Memory B cell (primary cell): ENCODE measurements around the gene TKFC.
A peak's percentile ranks its signal among the peaks of the same experiment; 100 is the strongest.

Source experiments
- ATAC-seq: fragments of 150-1000 bp; cut with Tn5 transposase; 2 replicates; pipeline ENCODE4 v1.10.0; 2021; ENCODE audit warnings: low read depth, mild to moderate bottlenecking, moderate library complexity
- DNase-seq, 2 donors: peaks; one replicate each; pipeline ENCODE4 v3.0.0; 2022; ENCODE audit warnings: low spot score in 2 of 2
- H3K27ac Mint-ChIP-seq: one replicate; pipeline ENCODE4 v1.8.0; 2022; ENCODE audit warnings: mild to moderate bottlenecking, moderate library complexity, mixed read lengths
- H3K27me3 Mint-ChIP-seq: one replicate; pipeline ENCODE4 v1.8.0; 2022; ENCODE audit warnings: mixed read lengths
- H3K36me3 Mint-ChIP-seq: one replicate; pipeline ENCODE4 v1.8.0; 2022; ENCODE audit warnings: mild to moderate bottlenecking, mixed read lengths
- H3K4me1 Mint-ChIP-seq: one replicate; pipeline ENCODE4 v1.8.0; 2022; ENCODE audit warnings: mixed read lengths
- H3K4me3 Mint-ChIP-seq: one replicate; pipeline ENCODE4 v1.8.0; 2022; ENCODE audit warnings: mild to moderate bottlenecking, moderate library complexity, mixed read lengths
- H3K9me3 Mint-ChIP-seq: one replicate; pipeline ENCODE4 v1.8.0; 2022; ENCODE audit warnings: mixed read lengths

The TKFC gene, protein sequence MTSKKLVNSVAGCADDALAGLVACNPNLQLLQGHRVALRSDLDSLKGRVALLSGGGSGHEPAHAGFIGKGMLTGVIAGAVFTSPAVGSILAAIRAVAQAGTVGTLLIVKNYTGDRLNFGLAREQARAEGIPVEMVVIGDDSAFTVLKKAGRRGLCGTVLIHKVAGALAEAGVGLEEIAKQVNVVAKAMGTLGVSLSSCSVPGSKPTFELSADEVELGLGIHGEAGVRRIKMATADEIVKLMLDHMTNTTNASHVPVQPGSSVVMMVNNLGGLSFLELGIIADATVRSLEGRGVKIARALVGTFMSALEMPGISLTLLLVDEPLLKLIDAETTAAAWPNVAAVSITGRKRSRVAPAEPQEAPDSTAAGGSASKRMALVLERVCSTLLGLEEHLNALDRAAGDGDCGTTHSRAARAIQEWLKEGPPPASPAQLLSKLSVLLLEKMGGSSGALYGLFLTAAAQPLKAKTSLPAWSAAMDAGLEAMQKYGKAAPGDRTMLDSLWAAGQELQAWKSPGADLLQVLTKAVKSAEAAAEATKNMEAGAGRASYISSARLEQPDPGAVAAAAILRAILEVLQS

DNA sequence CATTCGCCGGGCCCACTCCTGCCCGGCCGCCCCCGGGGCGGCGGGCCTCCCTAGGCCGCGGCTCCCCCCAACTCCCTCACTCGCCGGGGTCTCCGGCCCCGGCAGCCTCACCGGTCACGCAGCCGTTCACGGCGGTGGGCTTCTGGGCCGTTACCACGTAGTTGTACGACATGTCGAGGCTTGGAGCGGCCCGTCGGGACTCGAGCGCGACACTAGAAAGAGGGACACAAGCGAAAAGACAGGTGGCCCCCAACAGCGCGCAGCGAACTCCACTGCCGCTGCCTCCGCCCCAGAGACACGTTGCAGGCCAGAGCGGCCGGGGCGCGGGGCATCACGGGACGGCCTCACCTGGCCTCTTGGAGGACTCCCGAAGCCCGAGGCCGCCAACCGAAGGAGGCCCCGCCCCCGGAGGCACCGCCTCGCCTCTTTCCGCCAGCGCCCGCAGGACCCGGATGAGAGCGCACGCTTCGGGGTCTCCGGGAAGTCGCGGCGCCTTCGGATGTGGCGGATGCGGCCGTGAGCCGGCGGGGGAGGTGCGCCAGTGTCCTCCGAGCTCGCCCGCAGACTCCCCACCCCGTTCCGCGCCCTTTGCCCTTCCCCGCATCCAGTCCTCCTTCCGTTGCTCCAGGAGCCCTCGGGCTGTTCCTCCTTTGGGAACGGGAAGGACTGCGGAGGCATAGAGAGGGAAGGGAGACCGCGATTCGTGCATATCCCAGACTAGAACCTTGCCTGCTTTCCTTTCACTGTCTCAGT is at the start of gene TKFC, which contains the start of gene DDB1:
Gene TKFC (plus strand): TSS at position 432 of the 753 bp plus-strand sequence. CDS start 1,501 bp downstream, outside the sequence.
Gene DDB1 (minus strand): TSS at position 309 of the 753 bp plus-strand sequence. CDS start 137 bp downstream, at position 172.
- peak within 1 kb of the TSS; percentile 95 for H3K4me3 Mint-ChIP-seq
- peaks cover 41% of the 10 kb centered on the region for H3K4me1 Mint-ChIP-seq
- peak within 1 kb of the TSS; percentile 95 for H3K27ac Mint-ChIP-seq
- H3K9me3 Mint-ChIP-seq, result no peaks in the 10 kb centered on the region
- no peaks in the 10 kb centered on the region for H3K27me3 Mint-ChIP-seq
- DNase-seq, result peak; percentile 74 to 79
- peaks cover 8% of the 10 kb centered on the region for H3K36me3 Mint-ChIP-seq
- peak; percentile 90 for ATAC-seq

DNA sequence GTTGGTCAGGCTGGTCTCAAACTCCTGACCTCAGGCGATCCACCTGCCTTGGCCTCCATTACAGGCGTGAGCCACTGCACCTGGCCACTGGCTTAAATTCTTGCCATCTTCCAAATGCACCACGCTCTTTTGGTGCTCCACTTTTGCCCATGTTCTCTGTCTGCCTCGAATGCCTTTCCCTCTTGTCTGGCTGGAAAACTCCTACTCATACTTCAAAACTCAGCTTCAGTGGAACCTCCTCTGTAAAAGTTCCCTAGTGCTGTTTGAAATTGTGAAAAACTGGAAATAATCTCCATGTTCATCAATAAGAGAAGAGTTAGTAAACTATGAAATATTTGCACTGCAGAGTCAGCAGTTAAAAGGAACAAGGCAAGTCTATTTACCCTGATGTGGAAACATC is 49.4 kb upstream of the TKFC start:
- Mint-ChIP-seq H3K9me3 (peaks cover 2% of the 10 kb centered on the region), H3K27me3 (no peaks in the 10 kb centered on the region), H3K4me3 (no peak overlapping the region), H3K27ac (no peak overlapping the region), H3K36me3 (peaks cover 2% of the 10 kb centered on the region), H3K4me1 (no peaks in the 10 kb centered on the region)
- DNase-seq, result no peak
- ATAC-seq, result no peak

DNA sequence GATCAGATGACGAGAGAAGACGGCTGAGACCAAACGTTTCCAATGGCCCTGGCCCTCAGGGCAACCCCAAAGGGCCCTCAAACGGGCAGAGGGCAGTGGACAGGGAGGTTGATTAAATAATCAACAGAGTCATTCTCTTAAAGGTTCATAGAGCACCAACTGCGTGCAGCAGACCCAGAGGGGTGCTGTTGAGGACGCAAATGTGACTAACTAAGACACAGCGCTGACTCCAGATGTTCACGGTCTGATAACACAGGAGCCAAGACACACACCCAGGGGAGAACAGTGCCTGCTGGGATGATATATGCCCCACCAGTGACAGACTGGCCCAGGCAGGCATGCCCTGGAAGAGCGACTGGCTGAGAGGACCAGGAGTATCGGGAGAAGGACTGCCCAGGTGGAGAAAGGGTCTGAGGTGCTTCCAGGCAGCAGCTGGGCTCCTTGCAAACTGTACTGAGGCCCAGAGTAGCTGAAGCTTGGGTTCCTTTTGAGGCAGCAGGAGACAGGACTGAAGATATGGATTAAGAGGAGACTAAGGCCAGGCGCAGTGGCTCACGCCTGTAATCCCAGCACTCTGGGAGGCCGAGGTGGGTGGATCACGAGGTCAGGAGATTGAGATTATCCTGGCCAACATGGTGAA is 45.6 kb upstream of the TKFC start:
- no peak for DNase-seq
- H3K36me3 Mint-ChIP-seq, result peaks cover 2% of the 10 kb centered on the region
- H3K4me1 Mint-ChIP-seq, result no peaks in the 10 kb centered on the region
- peaks cover 2% of the 10 kb centered on the region for H3K27me3 Mint-ChIP-seq
- peaks cover 2% of the 10 kb centered on the region for H3K9me3 Mint-ChIP-seq
- no peak overlapping the region for H3K27ac Mint-ChIP-seq
- no peak overlapping the region for H3K4me3 Mint-ChIP-seq
- no peak for ATAC-seq

DNA sequence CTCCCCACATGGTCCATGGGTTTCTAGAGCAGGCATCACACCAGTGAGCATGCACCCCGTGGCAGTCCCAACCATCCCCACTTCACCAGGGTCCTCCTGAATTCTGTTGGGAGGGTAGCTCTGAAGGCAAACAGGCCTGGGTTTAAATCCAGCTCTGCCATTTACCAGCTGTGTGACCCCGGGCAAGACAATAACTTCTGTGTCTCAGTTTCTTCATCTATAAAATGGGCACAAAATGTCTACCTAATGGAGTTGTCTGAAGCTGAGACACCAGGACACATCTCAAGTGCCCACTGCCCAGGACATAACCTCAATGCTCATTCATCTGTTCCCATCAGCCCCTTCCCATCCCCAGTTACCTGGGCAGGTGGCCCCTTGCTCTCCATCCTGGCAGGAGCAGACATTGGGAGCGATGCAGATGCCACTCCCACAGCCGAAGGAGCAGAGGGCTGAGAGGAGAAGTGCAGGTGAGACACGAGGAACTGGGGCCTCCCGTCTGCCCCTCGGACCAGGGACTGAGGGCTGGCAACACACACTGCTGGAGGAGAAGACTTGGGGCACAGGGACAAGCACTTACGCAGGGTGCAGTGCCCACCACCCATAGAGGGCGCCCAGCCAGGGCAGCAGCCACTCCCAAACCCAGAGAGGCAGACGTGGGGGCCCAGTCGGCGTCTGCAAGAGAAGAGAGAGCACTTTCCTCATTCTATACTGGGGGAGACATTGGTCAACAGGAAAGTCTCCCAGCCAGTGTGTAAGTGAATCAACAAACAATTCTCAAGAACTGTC is 41.9 kb upstream of the TKFC start:
- Mint-ChIP-seq H3K27me3 (peaks cover 8% of the 10 kb centered on the region), H3K9me3 (no peaks in the 10 kb centered on the region), H3K36me3 (no peaks in the 10 kb centered on the region), H3K27ac (no peak overlapping the region), H3K4me3 (no peak overlapping the region), H3K4me1 (peaks cover 3% of the 10 kb centered on the region)
- ATAC-seq (no peak), DNase-seq (no peak)

DNA sequence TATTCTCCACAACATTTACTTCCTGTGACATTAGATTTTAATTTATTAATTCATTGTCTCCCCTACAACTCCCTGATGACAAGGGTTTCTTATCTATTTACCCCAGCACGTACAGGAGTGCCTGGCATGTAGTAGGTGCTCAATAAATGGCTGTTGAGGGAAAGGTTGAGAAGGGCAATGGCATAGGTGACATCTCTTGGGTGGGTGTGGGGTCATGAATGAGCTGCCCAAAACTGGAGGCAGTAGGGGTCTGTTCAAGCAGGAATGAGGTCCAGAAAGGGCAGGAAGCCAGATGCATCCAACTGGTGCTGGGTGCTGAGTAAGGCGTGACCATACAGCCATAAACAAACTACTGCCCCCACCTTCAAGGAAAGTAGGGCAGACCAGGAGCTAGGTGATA is 40.7 kb upstream of the TKFC start:
- peak overlapping the region; percentile 9 for H3K4me3 Mint-ChIP-seq
- ATAC-seq (no peak), DNase-seq (no peak)
- no peaks in the 10 kb centered on the region for H3K9me3 Mint-ChIP-seq
- no peaks in the 10 kb centered on the region for H3K36me3 Mint-ChIP-seq
- H3K27me3 Mint-ChIP-seq, result peaks cover 8% of the 10 kb centered on the region
- peaks cover 3% of the 10 kb centered on the region for H3K4me1 Mint-ChIP-seq
- no peak overlapping the region for H3K27ac Mint-ChIP-seq

DNA sequence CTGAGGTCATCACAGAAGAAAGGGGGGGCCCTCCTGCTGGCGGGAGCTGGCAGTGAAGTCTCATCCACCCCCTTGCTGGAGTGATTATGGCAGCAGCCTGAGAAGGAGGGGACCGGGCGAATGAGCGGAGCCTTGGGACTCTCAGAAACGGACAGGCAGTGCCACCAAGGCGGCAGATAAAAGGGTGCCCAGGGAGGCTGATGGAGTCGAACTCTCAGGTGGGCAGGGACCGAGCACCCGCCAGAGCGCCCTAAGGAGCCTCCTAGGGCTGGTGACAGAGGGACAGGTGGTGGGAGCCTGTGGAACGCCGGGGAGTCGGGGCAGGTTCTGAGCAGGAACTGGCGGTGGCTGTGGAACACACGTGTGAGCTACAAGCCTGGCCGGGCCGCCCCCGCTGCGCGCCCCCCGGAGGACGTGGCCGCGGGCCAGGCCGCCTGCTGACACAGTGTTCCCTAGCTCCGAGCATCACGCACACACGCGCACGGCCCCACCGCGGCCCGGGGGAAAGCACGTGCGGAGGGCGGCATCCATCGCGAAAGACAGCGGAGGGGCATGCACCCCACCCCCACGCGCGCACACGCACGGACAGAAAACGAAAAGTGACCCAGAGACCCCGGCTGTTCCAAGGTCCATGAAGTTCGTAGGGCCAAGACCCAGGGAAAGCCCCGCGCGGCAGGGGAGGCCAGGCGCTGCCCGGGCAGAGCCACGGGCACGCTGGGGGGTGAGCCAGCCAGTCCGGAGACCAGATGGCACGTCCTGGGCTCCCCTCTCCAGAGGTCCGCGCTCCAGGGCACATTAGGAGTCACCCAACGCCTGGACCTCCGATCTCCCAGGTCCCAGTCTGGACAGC is 38.9 kb upstream of the TKFC start:
- Mint-ChIP-seq H3K27me3 (peaks cover 8% of the 10 kb centered on the region), H3K4me1 (peaks cover 3% of the 10 kb centered on the region), H3K9me3 (no peaks in the 10 kb centered on the region), H3K4me3 (peak overlapping the region; percentile 81), H3K27ac (no peak overlapping the region), H3K36me3 (peaks cover 5% of the 10 kb centered on the region)
- ATAC-seq (peak; percentile 23), DNase-seq (peak in 1 of 2 donors; percentile 8)

DNA sequence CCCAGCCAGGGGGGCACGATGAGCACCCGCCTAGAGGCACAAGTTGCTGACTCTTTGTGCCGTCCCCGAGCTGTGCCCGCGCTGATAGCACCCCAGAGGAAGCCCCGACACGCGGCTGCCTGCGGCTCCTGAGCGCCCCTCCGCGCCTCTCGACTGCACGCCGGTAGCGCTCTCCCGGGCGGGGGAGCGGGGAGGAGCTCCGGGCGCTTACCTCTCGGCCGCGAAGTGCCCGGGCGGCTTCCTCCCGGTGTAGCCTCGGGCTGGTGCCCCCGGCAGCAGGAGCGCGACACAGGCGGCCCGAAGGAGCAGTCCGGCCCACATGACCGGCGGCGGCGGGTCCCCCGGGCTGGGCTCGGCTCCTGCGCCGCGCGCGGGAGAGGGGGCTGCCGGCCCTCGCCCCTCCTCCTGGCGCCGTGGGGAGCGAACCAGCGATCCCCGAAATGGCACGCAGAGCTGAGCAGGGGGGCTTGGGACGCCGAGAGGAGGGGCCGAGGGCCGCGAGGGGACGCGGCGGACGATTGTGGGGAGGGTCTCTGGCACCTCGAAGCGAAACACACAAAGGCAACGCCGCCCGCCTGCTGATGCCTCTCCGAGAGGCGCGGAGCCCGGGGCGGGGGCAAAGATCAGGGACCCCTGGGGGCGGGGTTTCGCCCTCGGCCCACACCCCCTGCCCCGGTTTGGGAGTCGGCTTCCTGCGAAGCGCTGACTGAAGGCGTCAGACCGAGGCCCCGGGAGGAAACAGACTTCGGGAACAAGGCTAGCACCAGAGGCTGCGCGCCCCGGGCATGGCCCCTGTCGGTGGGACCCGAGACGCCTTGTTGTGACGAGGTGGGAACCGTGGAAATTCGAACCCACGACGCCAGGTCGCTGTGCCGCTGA is 38.1 kb upstream of the TKFC start, which contains the start of gene VWCE:
Gene VWCE (minus strand): TSS at position 600 of the 879 bp plus-strand sequence. CDS start 279 bp downstream, at position 321.
- no peak within 1 kb of the TSS for H3K27ac Mint-ChIP-seq

DNA sequence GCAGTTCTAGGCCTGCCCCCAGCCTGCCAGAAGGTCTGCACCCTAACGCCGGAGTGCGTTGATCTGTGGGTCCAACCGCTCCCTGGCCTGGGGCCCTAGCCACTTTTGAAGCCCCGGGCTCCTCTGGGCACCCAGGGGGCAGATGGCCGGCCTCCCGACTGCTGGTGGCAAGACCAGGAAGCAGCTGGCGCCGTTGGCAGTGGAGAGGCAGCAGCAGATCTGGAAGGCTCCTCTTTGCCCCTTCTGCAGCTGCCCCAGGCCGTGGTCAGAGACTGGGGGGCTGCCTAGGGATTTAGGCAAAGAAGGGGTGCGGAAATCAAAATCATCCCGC is 37.5 kb upstream of the TKFC start:
- DNase-seq, result no peak
- no peak for ATAC-seq
- Mint-ChIP-seq H3K4me1 (peaks cover 3% of the 10 kb centered on the region), H3K9me3 (no peaks in the 10 kb centered on the region), H3K36me3 (peaks cover 12% of the 10 kb centered on the region), H3K27ac (no peak overlapping the region), H3K4me3 (peak overlapping the region; percentile 30), H3K27me3 (peaks cover 8% of the 10 kb centered on the region)

More for the DNA sequence above, 38.1 kb upstream of the TKFC start, which contains the start of gene VWCE:
- ATAC-seq (peak; percentile 91), DNase-seq (peak; percentile 55 to 69)
- Mint-ChIP-seq H3K27me3 (peaks cover 8% of the 10 kb centered on the region), H3K36me3 (peaks cover 9% of the 10 kb centered on the region), H3K9me3 (no peaks in the 10 kb centered on the region), H3K4me3 (peak within 1 kb of the TSS; percentile 81), H3K4me1 (peaks cover 3% of the 10 kb centered on the region)

DNA sequence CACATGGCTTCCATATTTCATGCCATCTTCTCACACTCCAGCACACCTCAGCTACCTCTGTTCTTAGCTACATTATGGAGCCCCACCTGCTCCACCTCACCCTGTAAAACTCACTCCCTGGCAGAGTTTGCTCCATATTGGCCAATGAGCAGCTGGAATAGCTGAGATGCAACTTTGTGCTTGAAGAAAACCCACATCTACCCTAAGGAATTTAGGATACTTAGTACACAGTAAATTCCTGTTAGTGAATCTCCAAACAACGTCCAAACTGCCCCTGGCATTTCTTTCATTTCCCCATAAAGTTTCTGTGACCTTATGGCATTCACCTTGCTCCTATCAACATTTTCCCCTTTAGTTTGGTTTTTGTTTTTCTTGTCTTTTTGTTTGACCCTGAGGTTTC is 35.7 kb upstream of the TKFC start:
- Mint-ChIP-seq H3K4me3 (no peak overlapping the region), H3K27ac (no peak overlapping the region), H3K4me1 (peaks cover 3% of the 10 kb centered on the region), H3K27me3 (peaks cover 8% of the 10 kb centered on the region), H3K9me3 (no peaks in the 10 kb centered on the region), H3K36me3 (peaks cover 21% of the 10 kb centered on the region)
- ATAC-seq (no peak), DNase-seq (no peak)

DNA sequence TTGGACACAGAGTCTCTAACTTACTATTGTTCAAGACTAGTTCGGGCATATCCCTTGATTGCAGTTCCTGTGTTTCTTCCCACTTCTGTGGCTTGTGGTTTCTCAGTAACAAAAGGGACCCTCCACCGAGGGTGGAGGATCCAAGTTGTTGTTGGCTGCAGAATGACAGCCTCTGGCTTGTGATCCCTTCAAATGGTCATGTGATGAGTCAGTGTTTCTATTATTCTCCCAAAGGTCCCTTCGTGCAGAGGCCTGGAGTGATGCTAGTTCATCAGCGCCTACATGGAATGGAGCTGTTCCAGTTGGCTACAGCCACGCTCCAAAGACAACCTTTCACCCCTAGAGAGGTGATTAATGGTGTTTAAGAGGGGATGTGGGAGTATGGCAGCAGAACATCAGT is 35.3 kb upstream of the TKFC start:
- Mint-ChIP-seq H3K27me3 (peaks cover 4% of the 10 kb centered on the region), H3K4me1 (peaks cover 3% of the 10 kb centered on the region), H3K4me3 (no peak overlapping the region), H3K36me3 (peaks cover 21% of the 10 kb centered on the region), H3K9me3 (no peaks in the 10 kb centered on the region), H3K27ac (no peak overlapping the region)
- DNase-seq (no peak), ATAC-seq (no peak)

DNA sequence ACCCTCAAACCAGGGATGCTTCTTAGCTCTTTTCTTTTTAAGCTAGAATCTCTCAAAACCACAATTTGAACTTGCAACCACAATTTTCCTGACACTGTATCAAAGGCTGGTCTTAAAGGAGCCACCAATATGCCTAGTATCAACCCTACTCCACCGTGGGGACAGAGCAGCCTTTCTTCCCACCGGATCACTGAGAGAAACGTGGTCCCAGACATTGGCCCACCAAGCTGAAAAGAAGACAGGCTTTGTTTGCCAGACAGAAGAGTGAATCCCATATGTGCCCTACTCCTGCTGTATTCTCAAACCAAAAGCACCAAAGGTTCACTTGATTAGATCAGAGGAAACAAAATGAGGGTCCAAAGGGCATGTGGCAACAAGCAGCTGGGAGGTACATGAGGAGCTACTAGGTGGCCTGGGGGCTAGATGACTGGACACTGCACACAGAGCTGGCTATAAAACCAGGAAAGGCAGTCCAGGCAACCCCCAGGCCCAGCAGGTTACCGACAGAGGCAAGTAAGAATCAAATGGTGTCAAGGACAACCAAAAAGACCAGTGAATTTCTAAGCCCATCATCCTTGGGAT is 34.3 kb upstream of the TKFC start:
- Mint-ChIP-seq H3K4me3 (no peak overlapping the region), H3K27me3 (peaks cover 2% of the 10 kb centered on the region), H3K9me3 (no peaks in the 10 kb centered on the region), H3K36me3 (peaks cover 21% of the 10 kb centered on the region), H3K27ac (no peak overlapping the region), H3K4me1 (peaks cover 2% of the 10 kb centered on the region)
- no peak for ATAC-seq
- DNase-seq, result no peak
